ENCODE data around the gene MRPL46.
"Not testable (repeated sequence)": the region's sequence is repeated elsewhere in the genome, so short reads cannot be mapped to it uniquely, and the experiment has no call there.

DNA sequence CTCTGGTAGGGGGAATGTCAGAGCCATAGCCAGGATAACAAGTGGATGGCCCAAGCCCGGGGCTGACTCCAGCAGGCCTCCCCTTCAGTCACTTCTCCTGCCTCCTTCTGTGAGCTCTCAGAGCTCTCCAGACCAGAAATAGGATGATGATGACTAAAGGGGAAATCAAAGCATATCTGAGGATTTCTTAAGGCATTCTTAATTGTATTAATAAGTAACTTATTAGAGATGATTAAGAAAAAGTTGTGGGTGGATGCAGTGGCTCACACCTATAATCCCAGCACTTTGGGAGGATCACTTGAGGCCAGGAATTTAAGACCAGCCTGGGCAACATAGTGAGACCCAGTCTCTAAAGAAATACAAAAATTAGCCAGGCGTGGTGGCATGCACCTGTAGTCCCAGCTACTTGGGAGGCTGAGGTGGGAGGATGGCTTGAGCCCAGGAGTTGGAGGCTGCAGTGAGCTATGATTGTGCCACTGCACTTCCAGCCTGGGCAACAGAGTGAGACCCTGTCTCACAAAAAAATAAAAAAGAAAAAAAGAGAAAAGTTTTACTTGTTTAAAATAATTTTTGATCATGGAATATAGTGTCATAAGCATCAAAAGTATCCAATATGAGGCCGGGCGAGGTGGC is 6.6 kb upstream of the MRPL46 start:
- TF ChIP-seq POLR2A (IDR thresholded peaks at IDR 0.05), result not testable (repeated sequence)
- TF ChIP-seq, protein P1, sequence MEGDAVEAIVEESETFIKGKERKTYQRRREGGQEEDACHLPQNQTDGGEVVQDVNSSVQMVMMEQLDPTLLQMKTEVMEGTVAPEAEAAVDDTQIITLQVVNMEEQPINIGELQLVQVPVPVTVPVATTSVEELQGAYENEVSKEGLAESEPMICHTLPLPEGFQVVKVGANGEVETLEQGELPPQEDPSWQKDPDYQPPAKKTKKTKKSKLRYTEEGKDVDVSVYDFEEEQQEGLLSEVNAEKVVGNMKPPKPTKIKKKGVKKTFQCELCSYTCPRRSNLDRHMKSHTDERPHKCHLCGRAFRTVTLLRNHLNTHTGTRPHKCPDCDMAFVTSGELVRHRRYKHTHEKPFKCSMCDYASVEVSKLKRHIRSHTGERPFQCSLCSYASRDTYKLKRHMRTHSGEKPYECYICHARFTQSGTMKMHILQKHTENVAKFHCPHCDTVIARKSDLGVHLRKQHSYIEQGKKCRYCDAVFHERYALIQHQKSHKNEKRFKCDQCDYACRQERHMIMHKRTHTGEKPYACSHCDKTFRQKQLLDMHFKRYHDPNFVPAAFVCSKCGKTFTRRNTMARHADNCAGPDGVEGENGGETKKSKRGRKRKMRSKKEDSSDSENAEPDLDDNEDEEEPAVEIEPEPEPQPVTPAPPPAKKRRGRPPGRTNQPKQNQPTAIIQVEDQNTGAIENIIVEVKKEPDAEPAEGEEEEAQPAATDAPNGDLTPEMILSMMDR (IDR thresholded peaks at IDR 0.05), result not testable (repeated sequence)
